GM12872 (cell line): ENCODE data around the gene BEST2.

Experiments
- TF ChIP-seq, protein P1 (sequence below): IDR thresholded peaks from 3 replicates; pipeline ENCODE4 v1.5.1; 2011; ENCODE audit warnings: low read depth, mild to moderate bottlenecking, low read length, moderate library complexity; ENCODE audit not compliant: insufficient read depth

The BEST2 gene

DNA sequence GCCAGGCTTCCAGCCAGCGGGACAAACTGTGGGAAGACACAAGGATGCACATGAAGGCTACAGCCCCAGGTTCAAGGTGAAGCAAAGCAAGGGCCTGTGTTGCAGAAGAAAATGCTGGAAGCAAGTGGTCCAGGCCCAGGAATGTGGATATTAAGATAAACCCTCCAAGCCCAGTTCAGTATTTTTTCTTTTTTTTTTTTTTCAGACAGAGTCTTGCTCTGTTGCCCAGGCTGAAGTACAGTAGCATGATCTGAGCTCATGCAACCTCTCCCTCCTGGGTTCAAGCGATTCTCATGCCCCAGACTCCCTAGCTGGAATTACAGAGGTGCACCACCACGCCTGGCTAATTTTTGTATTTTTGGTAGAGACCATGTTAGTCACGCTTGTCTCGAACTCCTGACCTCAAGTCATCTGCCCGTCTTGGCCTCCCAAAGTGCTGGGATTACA is 45.6 kb downstream of the BEST2 start:
- TF ChIP-seq, protein P1, sequence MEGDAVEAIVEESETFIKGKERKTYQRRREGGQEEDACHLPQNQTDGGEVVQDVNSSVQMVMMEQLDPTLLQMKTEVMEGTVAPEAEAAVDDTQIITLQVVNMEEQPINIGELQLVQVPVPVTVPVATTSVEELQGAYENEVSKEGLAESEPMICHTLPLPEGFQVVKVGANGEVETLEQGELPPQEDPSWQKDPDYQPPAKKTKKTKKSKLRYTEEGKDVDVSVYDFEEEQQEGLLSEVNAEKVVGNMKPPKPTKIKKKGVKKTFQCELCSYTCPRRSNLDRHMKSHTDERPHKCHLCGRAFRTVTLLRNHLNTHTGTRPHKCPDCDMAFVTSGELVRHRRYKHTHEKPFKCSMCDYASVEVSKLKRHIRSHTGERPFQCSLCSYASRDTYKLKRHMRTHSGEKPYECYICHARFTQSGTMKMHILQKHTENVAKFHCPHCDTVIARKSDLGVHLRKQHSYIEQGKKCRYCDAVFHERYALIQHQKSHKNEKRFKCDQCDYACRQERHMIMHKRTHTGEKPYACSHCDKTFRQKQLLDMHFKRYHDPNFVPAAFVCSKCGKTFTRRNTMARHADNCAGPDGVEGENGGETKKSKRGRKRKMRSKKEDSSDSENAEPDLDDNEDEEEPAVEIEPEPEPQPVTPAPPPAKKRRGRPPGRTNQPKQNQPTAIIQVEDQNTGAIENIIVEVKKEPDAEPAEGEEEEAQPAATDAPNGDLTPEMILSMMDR, result no peak

DNA sequence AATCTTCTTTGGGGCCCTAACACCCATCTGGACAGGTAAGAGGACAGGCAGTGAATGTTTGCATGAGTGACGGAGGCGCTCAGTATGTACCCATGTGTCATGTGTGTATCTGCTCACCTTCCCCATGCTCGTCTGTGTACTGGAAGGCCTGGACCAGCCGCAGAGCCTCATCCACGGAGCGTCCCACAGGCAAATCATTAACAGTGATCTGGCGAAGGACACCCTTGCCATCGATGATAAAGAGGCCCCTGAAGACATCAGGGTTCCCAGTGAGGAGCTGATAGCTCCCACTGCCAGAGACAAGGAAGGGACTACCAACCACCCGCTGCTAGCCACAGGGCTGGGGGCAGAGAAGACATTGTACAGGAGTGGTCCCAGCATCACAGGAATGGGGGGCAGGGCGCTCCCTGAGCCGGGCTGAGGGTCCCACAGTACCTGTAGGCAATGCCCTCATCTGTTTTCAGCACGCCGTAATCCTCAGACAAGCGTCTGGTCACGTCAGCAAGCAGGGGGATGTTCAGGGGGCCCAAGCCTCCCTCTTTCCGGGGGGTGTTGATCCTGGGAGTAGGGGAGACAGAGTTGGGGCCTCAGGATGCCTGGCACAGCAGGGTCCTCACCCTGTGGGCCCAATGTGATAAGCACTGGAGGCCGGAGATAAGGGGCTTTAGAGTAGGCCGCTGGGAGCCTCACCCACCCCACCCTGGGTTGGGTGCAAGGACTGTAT is 48.3 kb downstream of the BEST2 start:
- TF ChIP-seq, protein P1, result no peak

DNA sequence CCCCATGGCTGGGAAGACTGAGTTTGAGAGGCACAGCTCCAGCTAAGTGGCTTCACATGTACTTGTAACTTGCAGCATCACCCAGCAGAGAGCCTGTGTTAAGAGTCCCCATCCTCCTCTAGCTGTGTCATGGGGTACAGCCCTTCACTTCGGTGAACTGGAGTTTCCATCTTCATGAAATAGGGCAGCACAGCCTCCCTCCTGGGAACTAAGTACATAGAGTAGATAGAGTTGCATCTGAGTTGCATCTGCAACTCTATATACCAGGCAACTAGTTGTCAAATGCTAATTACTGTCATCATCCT is 48.8 kb downstream of the BEST2 start:
- TF ChIP-seq, protein P1, result no peak

DNA sequence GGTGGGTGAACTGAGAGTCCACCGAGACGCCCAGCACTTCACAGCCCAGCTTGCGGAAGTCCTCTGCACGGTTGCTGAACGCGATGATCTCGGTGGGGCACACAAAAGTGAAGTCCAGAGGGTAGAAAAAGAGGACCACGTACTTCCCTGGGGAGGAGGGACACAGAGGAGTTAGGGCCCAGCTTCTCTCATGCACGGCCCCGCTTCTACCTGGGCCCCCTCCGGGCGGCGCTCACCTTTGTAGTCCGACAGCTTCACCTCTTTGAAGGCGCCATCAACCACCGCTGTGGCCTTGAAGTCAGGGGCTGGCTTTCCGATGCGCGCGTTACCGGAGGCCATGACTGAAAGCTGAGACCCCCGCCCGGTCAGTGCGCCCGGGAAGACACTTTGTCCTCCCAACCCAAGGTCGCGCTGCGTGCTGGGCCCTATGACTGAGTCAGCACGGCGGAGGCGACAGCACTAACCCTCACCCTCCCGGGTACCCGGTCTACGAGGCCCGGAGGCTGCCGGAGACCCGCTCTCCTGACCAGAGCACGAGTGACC is 49.4 kb downstream of the BEST2 start:
- TF ChIP-seq, protein P1, result no peak

DNA sequence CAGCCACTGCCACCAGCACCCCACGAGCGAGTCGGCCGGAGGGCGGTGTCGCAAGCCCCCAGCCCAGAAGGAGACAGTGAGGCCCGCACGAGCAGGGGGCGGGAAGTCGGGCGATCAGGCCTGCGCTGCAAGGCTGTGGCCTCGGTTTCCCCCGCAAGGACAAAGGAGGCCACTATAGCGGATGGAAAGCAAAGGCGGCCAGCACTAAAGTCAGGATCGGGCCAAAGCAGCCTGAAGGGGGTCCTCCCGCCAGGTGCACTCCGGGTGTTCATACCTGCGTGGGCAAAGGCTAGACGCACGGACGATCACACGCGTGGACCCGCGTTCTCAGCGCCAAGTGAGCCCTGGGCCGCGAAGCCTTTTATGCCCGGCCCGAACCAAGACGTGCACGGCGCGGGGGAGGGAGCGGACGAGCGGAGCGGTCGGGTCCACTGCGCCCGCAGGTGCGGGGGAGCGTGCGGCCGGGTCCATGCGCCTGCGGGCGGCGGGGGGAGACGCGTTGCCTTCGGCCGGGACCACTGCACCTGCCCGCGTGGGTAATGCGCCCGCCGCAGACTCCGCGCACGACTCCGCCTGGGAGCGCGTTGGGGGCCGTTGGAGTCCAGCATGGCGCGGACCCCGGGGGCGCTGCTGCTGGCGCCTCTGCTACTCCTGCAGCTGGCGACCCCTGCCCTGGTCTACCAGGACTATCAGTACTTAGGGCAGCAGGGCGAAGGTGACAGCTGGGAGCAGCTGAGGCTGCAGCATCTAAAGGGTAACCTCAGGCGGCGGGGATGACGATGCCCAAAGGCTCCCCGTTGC is 50.1 kb downstream of the BEST2 start, which contains the start of the genes PRDX2 and THSD8:
PRDX2 (minus strand) TSS at position 335 of the 801 bp plus-strand sequence. CDS start 539 bp downstream, outside the sequence.
THSD8 (plus strand) TSS at position 604 of the 801 bp plus-strand sequence; CDS start at position 607, 3 bp downstream.
- TF ChIP-seq, protein P1, result no peak

DNA sequence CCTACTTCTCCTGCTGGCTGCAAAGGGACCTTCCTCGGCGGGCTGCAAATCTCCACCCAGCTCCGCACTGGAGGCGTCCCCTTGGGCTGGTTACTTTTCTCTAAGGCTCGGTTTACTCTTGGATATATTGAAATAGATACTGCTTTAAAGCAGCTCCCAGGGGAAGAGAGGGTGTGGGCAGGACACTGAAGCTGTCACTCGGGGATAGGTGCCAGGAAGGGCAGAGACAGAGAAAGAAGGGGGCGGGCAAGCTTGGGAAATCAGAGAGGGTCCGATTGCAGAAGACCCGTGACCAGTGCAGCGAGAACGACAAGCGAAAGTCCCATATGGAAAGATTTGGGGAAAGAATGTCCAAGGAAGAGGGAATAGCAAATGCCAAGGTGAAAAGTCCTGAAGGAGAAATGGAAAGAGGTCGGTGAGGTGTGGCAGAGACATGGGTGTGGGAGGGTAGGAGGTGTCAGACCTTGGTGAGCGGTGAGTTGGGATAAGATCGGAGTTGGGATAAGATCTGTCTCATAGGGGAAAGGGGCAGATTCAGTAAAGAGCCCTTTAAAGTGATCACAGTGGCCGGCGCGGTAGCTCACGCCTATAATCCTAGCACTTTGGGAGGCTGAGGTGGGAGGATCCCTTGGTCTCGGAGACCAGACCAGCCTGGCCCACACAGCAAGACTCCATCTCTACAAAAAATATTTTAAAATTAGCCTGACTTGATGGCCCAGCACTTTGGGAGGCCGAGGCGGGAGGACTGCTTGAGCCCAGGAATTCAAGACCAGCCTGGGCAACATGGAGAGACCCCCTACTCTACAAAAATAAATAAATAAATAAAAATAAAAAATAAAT is 50.9 kb downstream of the BEST2 start:
- TF ChIP-seq, protein P1, result no peak
